Activated CD8-positive, alpha-beta memory T cell treated with anti-CD3 and anti-CD28 coated beads, Interleukin-2, amount 50 U/mL, for 4 hours (primary cell): ENCODE data around the gene INF2.

ENCODE experiments used
- DNase-seq: peaks from one replicate; pipeline ENCODE4 v3.0.0-alpha.2; 2020

The INF2 gene

GRCh38 chr14:104691546-104692260, 2.3 kb downstream of the INF2 start:
- DNase-seq, result no peak

GRCh38 chr14:104692261-104692938, 3.0 kb downstream of the INF2 start:
- DNase-seq, result no peak

GRCh38 chr14:104692939-104693315, 3.5 kb downstream of the INF2 start:
- DNase-seq, result no peak

GRCh38 chr14:104693482-104694431, 4.3 kb downstream of the INF2 start:
- no peak for DNase-seq

- DNase-seq, result no peak
Measured at GRCh38 chr14:104694475-104694950, 5.1 kb downstream of the INF2 start.

GRCh38 chr14:104694991-104695659, 5.7 kb downstream of the INF2 start:
- no peak for DNase-seq

- no peak for DNase-seq
Measured at GRCh38 chr14:104695660-104696000, 6.2 kb downstream of the INF2 start.

- no peak for DNase-seq
Measured at GRCh38 chr14:104696671-104697316, 7.4 kb downstream of the INF2 start.

GRCh38 chr14:104697317-104697703, 7.9 kb downstream of the INF2 start:
- no peak for DNase-seq

GRCh38 chr14:104697892-104698583, 8.6 kb downstream of the INF2 start:
- DNase-seq, result no peak

GRCh38 chr14:104698688-104699425, 9.4 kb downstream of the INF2 start:
- DNase-seq, result no peak

- DNase-seq, result no peak
Measured at GRCh38 chr14:104699426-104699748, 10.0 kb downstream of the INF2 start.

- DNase-seq, result no peak
Measured at GRCh38 chr14:104700225-104700651, 10.8 kb downstream of the INF2 start.

- no peak for DNase-seq
Measured at GRCh38 chr14:104700747-104701217, 11.4 kb downstream of the INF2 start.

- no peak for DNase-seq
Measured at GRCh38 chr14:104701383-104702076, 12.1 kb downstream of the INF2 start.

GRCh38 chr14:104702106-104702505, 12.7 kb downstream of the INF2 start:
- DNase-seq, result no peak

- DNase-seq, result no peak
Measured at GRCh38 chr14:104702673-104703072, 13.3 kb downstream of the INF2 start.

GRCh38 chr14:104703269-104703668, 13.9 kb downstream of the INF2 start:
- DNase-seq, result no peak

- no peak for DNase-seq
Measured at GRCh38 chr14:104704252-104704651, 14.8 kb downstream of the INF2 start.

- DNase-seq, result no peak
Measured at GRCh38 chr14:104705340-104706047, 16.1 kb downstream of the INF2 start.
